GM19452 (cell line): ENCODE data around the gene MBD3.

Source experiments
- ATAC-seq: cut with Tn5 transposase; IDR thresholded peaks from one replicate; pipeline ENCODE4 v1.9.1; 2021; ENCODE audit not compliant: unreplicated experiment

Gene MBD3

DNA sequence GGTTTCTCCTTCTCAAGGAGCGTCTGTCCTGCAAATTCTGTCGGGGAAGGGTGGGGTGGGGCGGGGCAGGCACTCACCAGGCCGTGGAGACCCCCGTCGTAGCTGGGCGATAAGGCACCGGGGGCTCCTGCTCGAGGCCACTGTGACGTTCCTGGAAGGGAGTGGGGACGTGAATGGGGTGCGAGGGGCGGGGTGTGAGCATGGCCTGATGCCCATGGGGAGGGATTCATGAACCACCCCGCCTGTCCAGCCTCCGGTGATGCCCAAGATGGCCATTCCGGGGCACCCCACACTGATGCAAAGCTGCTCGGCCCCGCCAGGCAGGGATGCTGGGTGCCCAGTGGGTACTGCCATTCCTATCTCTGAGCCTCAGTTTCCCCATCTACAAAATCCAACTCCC, 27.0 kb upstream of the MBD3 start:
- ATAC-seq, result no peak

DNA sequence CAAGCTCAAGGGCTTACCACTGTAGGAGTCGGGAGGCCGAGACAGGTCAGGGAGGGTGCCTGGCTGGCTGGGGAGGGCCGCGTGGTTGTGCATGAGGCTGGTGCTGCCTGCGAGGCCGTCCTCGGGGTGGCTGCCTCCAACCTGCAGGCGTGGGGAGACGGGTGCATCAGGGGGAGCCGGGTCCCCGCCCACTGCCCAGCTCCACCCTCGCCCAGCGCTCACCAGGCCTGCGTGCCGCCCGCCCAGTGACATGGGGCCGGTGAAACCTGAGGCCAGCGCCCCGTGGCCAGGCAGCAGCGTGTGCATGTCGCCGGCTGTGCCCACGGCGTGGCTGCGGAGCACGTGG, 26.4 kb upstream of the MBD3 start:
- no peak for ATAC-seq

DNA sequence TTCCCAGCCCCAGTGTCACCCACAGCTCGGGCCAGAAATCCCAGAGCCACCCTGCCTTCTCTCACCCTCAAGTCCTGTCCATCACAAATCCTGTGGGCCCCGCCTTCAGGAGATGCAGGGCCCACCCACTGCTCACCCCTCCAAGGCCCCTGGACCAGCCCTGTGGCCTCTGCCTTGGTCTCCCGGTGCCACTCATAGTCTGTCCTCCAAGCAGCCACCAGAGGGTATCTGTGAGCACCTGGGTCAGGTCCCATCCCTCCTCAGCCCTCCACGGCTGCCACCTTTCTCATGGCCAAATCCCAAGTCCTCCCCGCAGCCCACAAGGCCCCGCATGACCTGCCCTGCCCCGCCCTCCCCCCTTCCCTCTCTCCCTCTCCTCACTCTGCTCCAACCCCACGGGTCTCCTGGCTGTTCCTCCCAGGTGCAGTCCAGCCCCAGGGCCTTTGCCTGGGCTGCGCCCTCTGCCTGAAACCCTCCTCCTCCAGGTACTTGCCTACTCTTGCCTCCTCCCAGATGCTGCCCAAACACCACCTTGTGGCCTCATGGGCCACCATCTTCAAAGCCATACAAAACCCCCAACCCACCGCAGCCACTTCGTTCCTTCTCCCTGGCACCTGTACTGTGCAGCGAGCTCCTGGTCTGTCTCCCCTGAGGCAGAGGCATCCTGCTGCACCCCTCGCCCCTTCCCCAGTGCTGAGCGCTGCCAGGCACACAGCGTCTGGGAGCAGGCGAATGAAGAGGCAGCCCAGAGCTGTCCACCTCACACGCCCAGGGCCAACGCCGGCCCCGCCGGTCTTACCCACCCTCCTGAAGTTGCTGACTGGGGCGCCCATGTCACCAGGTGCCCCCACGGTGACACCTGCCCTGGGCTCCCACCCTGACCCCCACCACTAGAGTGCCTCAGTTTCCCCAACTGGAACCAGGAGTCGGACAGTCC, 25.8 kb upstream of the MBD3 start:
- ATAC-seq, result no peak

DNA sequence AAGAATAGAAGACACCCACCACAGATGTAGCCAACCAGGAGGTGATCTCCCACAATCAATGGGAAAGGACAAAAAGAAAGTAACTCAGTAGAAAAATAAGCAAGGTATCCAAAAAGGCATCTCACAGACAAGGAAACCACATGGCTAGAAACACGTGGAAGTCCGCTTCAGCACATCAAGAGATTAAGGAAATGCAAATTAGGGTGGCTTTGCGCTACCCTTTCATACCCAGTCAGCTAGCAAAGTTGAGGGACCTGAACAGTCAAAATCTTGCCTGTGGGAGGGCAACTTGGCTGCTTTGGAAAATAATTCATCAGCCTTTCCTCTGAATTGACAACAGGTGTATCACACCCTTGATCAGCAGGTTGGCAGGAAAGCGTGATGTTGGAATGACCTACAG, 24.2 kb upstream of the MBD3 start:
- ATAC-seq, result no peak

DNA sequence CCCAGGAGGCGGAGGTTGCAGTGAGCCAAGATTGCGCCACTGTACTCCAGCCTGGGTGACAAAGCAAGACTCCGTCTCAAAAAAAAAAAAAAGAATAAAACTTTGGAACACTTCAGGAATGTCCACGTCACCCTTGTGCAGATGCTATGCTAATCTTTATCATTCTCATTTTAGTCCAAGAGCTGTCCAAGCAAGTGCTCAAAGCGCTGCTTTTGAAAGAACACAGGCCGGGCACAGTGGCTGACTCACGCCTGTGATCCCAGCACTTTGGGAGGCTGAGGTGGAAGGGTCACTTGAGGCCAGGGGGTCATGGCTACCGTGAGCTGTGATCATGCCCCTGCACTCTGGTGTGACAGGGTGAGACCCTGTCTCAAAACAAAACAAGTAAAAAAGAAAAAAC, 23.7 kb upstream of the MBD3 start:
- no peak for ATAC-seq

DNA sequence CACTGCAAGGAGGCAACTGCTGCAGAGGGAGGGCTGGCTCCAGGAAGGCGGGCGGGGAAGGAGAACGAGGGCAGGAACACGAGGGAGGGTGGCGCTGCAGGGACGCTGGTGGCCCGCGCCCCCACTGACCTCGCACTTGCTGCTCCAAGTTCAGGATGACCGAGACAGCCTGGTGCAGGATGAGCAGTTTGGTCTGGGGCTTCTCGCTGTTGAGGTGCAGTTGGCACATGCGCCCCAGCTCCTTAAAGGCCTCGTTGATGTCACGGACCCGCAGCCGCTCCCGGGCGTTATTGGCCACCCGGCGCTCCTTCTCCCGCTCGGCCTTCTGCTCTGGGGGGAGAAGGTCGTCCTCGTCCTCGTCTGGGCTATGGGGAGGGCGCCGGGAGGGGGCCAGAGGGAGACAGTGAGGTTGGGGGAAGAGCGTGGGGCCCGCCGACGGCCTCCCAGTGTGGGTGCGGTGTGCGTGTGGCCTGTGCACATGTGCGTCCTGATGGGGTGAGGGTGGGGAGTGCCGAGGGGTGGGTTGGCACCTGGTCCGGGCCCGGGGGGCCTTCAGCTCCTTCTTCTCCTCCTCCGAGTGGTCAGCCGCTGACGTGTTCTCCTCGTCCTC, 22.6 kb upstream of the MBD3 start:
- no peak for ATAC-seq

DNA sequence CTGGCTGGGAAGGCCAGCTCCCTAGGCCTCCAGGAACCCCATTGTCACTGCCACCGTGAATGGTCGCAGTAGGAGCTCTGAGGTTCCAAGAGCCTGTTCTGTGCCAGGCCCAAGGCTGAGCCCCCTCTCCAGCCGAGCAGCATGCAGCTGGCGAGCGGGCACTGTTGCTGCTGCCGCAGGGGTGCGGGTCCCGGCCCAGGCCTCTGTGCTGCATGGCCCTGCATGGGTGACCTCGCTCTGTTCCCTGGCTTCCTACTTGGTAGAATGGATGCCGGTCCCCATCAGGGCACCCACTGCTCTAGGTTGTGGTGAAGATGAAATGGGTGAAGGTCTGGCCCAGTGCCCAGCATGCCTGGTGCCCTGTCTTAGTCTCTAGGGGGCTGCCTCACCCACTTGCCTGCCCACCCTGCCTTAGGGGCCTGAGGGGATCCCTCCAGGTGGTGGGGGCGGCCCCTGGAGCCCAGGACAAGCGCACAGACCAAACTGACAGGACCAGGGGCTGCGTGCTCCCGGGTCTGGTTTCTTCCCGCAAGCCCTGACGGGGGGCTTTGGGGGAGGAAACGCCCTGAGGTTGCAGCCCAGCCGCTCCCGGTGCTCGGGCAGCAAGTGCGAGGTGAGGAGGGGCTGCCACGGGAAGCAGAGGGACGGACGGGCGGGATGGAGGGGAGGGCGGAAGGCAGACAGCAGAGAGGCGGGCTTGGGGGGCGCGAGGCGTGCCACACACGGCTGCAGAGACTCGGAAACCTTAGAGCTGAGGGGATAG, 21.3 kb upstream of the MBD3 start:
- ATAC-seq, result no peak

DNA sequence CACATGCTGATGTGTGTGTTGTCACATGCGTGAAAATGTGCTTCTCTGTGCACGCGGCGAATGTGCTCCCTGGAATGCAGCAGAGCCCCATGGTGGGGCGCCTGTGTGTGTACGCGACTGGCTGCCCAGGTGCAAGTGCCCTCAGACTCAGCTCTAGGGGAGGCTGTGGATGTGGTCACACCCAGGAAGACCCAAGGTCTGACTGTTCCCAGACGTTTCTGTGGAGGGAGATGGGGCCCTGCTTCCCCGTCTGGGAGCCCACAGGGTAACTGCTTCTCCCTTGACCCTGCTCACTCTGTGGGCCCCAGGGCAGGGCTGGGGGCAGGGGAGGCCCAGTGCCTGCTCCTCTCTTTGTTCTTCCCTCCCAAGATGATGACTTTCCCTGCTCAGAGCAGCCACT, 20.5 kb upstream of the MBD3 start:
- ATAC-seq, result no peak

DNA sequence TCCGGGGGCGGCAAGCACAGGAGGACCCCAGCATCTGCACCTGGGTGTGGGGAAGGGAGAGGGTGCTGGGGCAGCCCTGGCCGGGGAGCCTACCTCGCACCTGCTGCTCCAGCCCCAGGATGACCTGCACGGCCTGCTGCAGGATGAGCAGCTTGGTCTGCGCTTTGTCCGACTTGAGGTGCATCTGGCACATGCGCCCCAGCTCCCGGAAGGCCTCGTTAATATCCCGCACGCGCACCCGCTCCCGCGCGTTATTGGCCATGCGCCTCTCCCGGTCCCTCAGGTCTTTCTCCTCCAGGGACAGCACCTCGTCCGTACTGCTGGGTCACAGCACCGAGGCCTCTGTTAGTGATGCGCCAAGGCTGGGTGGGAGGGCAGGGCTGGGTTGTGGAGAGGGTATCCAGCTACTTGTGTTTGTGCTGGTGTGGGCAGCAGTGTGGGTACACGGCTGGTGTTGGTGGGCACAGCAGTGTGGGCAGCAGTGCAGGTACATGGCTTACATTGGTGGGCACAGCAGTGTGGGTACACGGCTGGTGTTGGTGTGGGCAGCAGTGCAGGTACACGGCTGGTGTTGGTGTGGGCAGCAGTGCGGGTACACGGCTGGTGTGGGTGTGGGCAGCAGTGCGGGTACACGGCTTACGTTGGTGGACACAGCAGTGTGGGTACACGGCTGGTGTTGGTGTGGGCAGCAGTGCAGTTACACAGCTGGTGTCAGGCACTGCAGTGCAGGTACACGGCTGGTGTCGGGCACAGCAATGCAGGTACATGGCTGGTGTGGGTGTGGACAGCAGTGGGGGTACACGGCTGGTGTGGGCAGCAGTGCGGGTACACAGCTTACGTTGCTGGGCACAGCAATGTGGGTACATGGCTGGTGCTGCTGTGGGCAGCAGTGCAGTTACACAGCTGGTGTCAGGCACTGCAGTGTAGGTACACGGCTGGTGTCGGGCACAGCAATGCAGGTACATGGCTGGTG, 19.7 kb upstream of the MBD3 start:
- no peak for ATAC-seq

DNA sequence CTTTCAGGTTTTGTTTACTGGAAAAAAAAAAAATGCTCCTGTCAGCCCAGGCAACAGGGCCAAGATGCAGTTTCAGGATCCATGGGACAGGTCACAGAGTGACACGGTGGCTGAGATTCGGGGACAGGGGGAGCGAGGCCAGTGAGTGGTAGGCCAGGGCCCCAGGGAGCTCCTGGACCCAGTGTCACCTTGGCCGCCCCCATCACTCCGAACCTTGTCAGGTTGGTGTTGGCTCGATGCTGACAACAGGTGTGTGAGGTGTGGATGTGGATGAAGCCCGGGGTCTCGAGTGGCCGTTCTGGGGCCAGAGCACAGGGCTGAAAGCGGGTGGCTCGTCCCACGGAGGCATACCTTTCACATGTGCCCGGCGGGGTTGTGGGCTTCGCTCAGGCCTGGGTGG, 18.7 kb upstream of the MBD3 start:
- ATAC-seq, result no peak

DNA sequence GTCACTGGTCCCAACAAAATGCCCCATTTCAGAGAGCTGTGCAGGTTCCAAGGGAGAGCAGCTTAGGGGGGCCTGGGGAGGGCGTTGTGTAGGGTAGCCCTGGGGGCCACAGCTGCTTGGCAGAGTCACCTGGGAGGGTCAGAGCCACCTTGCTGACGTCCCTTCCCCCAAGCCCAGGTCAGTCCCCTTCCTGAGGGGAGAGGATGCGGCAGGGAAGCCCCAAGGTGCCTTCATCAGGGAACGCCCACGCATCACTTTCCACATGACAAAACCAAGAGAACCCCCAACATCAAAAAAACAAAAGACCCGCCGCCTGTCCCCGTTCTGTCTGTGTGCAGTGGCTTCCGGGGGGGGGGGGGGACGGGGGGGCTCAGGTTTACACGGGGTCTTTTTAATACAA, 17.9 kb upstream of the MBD3 start:
- no peak for ATAC-seq

DNA sequence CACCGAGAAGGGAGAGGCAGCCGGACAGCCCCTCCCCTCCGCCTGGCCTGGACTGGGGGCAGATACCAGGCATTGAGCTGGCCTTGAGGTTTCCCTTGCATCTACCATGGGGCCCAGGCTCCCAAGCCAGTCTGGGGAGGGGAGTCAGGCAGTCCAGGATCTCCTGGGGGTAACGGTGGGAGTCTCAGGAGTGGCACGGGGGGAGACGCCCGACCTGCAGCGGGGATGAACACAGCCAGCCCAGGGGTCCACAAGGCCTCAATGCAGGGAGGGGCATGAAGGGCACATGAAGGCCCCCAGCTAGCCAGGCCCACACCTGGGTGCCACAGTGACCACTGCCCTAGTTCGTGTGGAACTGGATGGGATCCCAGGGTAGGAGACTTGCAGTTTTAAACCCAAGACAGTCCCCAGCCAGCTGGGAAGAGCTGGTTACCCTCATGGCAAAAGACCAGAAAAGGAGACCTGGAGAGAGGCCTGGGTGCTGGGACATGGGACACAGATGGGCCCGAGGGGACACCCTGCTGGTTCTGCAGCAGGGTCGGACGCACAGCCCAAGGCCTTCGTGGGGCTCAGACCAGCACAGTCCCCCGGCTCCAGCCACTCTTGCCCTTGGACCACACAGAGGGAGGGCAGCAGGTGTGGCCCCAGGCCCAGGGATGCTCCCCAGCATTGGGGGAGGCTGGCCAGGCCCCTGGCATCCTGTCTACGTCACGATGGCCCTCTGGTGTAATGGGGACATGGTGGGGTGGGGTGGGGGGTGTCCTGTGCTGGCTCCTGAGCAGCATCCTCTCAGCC, 17.2 kb upstream of the MBD3 start:
- ATAC-seq, result no peak

DNA sequence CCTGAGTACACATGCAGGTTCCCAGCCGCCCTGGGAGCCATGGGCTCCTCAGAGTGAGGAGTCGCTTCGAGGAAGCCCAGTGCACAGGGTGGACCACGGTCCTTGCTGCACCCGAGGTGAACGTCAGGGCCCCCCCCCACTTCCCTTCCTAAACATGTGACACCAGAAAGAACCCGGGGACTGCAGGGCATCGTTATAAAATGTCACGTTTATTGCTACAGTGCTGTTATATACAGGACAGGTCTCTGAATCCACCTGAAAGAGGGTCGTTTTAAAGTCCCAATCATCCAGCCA, 16.4 kb upstream of the MBD3 start:
- ATAC-seq, result no peak

DNA sequence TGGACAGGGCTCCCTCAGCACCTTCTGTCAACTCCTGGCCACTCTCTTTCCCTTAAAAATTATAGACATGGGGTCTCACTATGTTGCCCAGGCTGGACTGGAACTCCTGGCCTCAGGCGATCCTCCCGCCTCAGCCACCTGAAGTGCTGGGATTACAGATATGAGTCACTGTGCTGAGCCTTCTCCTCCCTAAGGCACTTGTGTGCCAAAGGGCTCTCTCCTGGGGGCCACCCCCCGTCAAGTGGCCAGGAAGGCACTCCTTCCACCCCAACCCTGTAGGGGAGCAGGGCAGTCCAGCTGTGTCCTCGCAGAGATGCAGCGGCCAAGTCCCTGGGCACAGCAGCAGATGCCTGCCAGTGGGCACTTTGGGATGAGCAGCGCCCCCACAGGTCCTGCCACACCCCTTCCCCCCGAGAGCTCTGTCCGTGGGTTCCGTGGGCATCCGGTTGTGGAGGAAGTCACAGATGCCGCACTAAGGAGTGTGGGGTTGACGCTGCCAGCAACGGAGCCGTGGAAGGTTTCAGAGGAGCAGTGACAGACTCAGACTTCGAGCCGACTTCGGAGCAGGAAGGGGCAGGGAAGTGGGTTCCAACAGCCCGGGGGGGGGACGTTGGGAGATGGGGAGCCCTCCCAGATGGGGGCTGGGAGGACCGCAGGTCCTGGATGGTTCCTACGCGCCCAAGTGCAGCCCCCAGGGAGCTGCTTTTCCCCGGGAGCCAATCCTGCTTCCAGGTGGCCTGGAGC, 15.9 kb upstream of the MBD3 start:
- ATAC-seq, result no peak

DNA sequence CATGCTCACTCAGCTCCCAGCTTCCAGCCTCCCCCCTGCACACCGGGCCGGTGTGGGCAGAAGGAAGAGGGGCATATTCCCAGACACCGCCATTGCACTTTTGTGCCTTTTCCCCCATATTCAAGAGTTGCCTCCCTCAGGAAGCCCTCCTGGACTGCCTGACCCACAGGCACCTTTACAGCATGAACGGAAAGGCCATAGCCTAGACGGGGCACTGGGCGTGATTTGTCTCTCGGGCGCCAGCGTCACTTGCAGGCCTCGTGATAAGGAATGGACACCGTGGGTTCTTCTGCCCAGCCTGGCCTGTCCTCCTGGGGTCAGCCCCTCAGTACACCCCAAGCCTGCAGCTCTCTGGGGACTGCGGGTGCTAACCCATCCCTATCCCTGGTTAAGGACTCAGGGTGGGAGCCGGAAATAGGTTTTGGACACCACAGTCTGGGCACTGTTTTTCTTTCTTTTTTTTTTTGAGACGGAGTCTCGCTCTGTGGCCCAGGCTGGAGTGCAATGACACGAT, 13.5 kb upstream of the MBD3 start:
- no peak for ATAC-seq

DNA sequence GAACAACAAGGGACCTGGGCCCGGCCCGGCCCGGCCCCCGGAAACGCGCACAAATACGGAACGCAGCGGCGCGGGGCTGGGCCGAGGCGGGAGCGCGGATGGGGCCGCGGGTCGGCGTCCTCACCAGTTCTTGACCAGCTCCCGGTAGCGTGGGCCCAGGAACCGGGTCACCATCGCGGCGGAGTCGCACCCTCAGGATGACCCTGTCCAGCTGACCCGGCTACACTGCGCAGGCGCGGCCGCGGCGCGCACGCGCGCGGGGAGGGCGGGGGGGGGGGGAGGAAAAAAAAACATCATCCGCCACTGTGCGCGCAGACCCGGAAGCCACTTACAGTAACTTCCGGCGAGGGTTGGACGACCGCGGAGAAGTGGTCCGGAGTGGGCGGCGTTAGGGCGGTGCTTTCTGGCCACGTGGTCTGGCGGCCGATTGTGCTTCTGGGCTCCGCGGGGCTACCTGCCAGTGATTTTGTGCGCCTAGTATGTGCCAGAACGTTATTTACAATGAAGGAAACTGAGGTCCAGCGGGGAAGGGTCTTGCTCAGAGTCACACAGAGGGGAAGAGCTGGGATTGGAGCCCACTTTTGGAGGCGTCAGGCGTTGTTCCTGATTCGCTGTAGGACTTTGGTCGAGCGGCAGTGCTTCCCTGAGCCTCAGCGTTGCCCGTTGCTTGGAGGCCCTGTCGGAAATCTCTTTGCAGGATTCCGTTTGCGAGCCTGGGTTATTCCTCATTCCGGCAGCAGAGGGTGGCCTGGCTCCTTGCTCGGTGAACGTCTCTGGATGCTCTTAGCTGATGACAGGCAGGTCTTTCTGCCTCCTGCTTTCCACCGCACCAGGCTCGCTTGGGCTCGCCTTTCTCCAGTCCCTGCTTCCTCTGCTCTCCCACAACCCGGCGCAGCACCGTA, 12.8 kb upstream of the MBD3 start, which contains the start of gene UQCR11:
Gene UQCR11 (minus strand): TSS at position 227 of the 902 bp plus-strand sequence. CDS start 53 bp downstream, at position 174.
- peak; percentile 88 for ATAC-seq

DNA sequence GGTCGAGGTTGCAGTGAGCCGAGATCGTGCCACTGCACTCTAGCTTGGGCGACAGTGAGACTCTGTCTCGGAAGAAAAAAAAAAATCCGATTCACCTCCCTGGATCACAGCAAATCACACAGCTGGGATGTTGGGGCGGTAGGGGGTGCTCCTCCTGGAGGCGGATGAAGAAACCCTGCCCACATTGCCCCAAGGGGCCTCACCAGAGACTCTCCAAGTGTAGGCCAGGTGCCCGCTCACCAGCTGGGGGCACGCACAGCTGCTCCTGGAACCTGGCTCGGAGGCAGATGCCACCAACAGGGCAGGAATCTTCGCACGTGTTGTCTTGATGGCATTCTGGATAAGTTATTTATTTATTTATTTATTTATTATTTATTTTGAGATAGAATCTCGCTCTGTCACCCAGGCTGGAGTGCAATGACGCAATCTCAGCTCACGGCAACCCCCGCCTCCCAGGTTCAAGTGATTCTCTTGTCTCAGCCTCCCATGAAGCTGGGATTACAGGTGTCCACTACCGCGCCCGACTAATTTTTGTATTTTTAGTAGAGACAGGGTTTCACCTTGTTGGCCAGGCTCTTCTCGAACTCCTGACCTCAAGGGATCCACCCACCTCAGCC, 9.5 kb upstream of the MBD3 start:
- ATAC-seq, result no peak

DNA sequence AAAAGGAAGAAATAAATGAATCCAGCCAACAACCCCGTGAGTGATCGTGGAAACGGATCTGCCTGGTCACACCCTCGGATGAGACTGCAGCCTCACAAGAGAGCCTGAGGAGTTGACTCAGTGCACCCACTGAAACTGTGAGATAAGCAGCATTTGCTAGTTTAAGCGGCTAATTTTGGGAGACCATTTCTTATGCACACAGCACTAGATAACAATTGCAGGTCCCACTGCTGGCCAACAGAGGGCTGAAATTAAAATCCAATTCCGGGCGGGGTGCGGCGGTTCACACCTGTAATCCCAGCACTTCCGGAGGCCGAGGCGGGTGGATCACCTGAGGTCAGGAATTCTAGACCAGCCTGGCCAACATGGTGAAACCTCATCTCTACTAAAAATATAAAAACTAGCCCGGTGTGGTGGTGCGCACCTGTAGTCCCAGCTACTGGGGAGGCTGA, 9.0 kb upstream of the MBD3 start:
- no peak for ATAC-seq
